H1 (cell line): ENCODE data around the gene MOV10L1. TPM values are rescaled to one million over a fixed set of nuclear protein-coding genes. Genes with fewer than 3 reads are reported as not detected.

Source experiments
- CTCF ChIA-PET: fragments of 300-600 bp; sonication (Branson Sonifier 250); formaldehyde crosslinking; loops from one replicate; lab custom pipeline; 2021; ENCODE audit not compliant: partially characterized antibody; lab: Charles Lee
- POLR2A ChIA-PET: fragments of 300-600 bp; sonication (Branson Sonifier 250); formaldehyde crosslinking; loops from one replicate; lab custom pipeline; 2021; ENCODE audit warnings: inconsistent platforms; ENCODE audit not compliant: partially characterized antibody; lab: Charles Lee
- DNase-seq, 2 experiments: peaks; one replicate each; pipeline versions ENCODE4 v3.0.0 to v3.0.0-alpha.2; 2010 to 2022; ENCODE audit warnings: low spot score in 2 of 2, low read depth in 1 of 2, mixed read lengths in 1 of 2
- FAIRE-seq: peaks from 2 replicates; lab custom pipeline; 2011; peaks lifted over from hg19 to GRCh38; lab: Jason Lieb, UNC
- H2AFZ ChIP-seq: 2 replicates; pipeline ENCODE4 v1.8.1; 2012; ENCODE audit warnings: low read length, inconsistent platforms
- H2AK5ac ChIP-seq: 2 replicates; pipeline ENCODE4 v1.6.1; 2013; ENCODE audit warnings: low read depth, low read length
- H2BK120ac ChIP-seq: replicated peaks from 2 replicates; pipeline ENCODE3; 2013; ENCODE audit warnings: low read depth, low read length, inconsistent platforms
- H2BK12ac ChIP-seq: 2 replicates; pipeline ENCODE4 v1.6.1; 2013; ENCODE audit warnings: low read depth, low read length
- H2BK15ac ChIP-seq: 2 replicates; pipeline ENCODE4 v1.6.1; 2013; ENCODE audit warnings: low read length
- H2BK20ac ChIP-seq: 2 replicates; pipeline ENCODE4 v1.6.1; 2013; ENCODE audit warnings: low read length
- H2BK5ac ChIP-seq: 2 replicates; pipeline ENCODE4 v1.6.1; 2013; ENCODE audit warnings: low read depth, low read length
- H3K14ac ChIP-seq: 2 replicates; pipeline ENCODE4 v1.6.1; 2013; ENCODE audit warnings: inconsistent platforms; ENCODE audit not compliant: insufficient read length
- H3K18ac ChIP-seq: 2 replicates; pipeline ENCODE4 v1.6.1; 2013; ENCODE audit warnings: low read length; ENCODE audit errors: extremely low read depth
- H3K23ac ChIP-seq: 2 replicates; pipeline ENCODE4 v1.6.1; 2013; ENCODE audit warnings: inconsistent platforms; ENCODE audit not compliant: insufficient read length
- H3K23me2 ChIP-seq: 2 replicates; pipeline ENCODE4 v1.6.1; 2013; ENCODE audit warnings: low read depth, low read length
- H3K27ac ChIP-seq: 2 replicates; pipeline ENCODE4 v1.6.1; 2011; ENCODE audit warnings: low read depth, low read length, inconsistent platforms
- H3K27me3 ChIP-seq, 4 experiments: replicated peaks in 1 of 4; 1 replicate in 1 of 4; 2 replicates in 3 of 4; pipeline versions ENCODE4 v1.6.1 to v1.8.1; 2011 to 2013; ENCODE audit warnings: low read length in 3 of 4, mild to moderate bottlenecking in 3 of 4, inconsistent platforms in 2 of 4, mixed read lengths in 2 of 4, moderate library complexity in 1 of 4; ENCODE audit not compliant: control insufficient read depth in 3 of 4, insufficient read depth in 3 of 4; ENCODE audit errors: extremely low read depth in 1 of 4
- H3K36me3 ChIP-seq, 4 experiments: 2 replicates each; pipeline versions ENCODE4 v1.6.1 to v1.8.1; 2011 to 2013; ENCODE audit warnings: mild to moderate bottlenecking in 4 of 4, low read length in 3 of 4, moderate library complexity in 2 of 4, control low read depth in 1 of 4, inconsistent platforms in 1 of 4; ENCODE audit not compliant: insufficient read depth in 4 of 4, control insufficient read depth in 2 of 4
- H3K4ac ChIP-seq: replicated peaks from 2 replicates; pipeline ENCODE3; 2013; ENCODE audit warnings: low read length, low read depth, mixed read lengths, inconsistent platforms; ENCODE audit not compliant: insufficient read length
- H3K4me1 ChIP-seq, 4 experiments: replicated peaks in 1 of 4; 1 replicate in 1 of 4; 2 replicates in 3 of 4; pipeline versions ENCODE4 v1.6.1 to v1.8.1; 2011 to 2013; ENCODE audit warnings: low read length in 3 of 4, inconsistent platforms in 2 of 4, mixed read lengths in 1 of 4; ENCODE audit not compliant: insufficient read depth in 4 of 4, control insufficient read depth in 3 of 4
- H3K4me2 ChIP-seq, 2 experiments: 2 replicates each; pipeline versions ENCODE4 v1.6.1 to v1.8.1; 2011 to 2013; ENCODE audit warnings: low read depth in 2 of 2, low read length in 2 of 2, control low read depth in 1 of 2, inconsistent platforms in 1 of 2, mild to moderate bottlenecking in 1 of 2; ENCODE audit not compliant: insufficient read depth in 1 of 2
- H3K4me3 ChIP-seq, 4 experiments: fragments of 200-600, 300-600 bp in 1 of 4; sonication (generic), shearing (Covaris generic), sonication (Bioruptor Twin) in 1 of 4; 2 replicates each; pipeline versions ENCODE4 v1.5.1 to v1.8.1; 2011 to 2016; ENCODE audit warnings: low read length in 4 of 4, low read depth in 3 of 4, control low read depth in 2 of 4, inconsistent platforms in 2 of 4, mild to moderate bottlenecking in 2 of 4, mixed read lengths in 1 of 4, moderate library complexity in 1 of 4; ENCODE audit not compliant: insufficient read depth in 2 of 4; ENCODE audit errors: extremely low read depth in 1 of 4
- H3K56ac ChIP-seq: replicated peaks from 2 replicates; pipeline ENCODE3; 2013; ENCODE audit warnings: low read depth, mild to moderate bottlenecking, mixed read lengths, low read length, inconsistent platforms; ENCODE audit not compliant: insufficient read length
- H3K79me1 ChIP-seq: 2 replicates; pipeline ENCODE4 v1.6.1; 2013; ENCODE audit warnings: low read depth, low read length, control low read depth
- H3K79me2 ChIP-seq, 2 experiments: 2 replicates each; pipeline versions ENCODE4 v1.6.1 to v1.8.1; 2012 to 2013; ENCODE audit warnings: low read length in 2 of 2, mild to moderate bottlenecking in 2 of 2, inconsistent platforms in 1 of 2; ENCODE audit not compliant: insufficient read depth in 2 of 2, control insufficient read depth in 1 of 2
- H3K9ac ChIP-seq, 4 experiments: replicated peaks in 1 of 4; 1 replicate in 1 of 4; 2 replicates in 3 of 4; pipeline versions ENCODE4 v1.6.1 to v1.8.1; 2011 to 2013; ENCODE audit warnings: low read depth in 3 of 4, low read length in 3 of 4, control low read depth in 2 of 4, mild to moderate bottlenecking in 2 of 4, moderate library complexity in 2 of 4, inconsistent platforms in 1 of 4; ENCODE audit errors: extremely low read depth in 1 of 4
- H3K9me3 ChIP-seq, 2 experiments: 2 replicates each; pipeline versions ENCODE4 v1.6.1 to v1.8.1; 2012 to 2013; ENCODE audit warnings: mild to moderate bottlenecking in 2 of 2, moderate library complexity in 2 of 2, control low read depth in 1 of 2, inconsistent platforms in 1 of 2, low read depth in 1 of 2, low read length in 1 of 2, mixed read lengths in 1 of 2; ENCODE audit not compliant: insufficient read depth in 2 of 2
- H4K20me1 ChIP-seq, 2 experiments: replicated peaks in 1 of 2; 2 replicates each; pipeline versions ENCODE3 to v1.8.1; 2011 to 2013; ENCODE audit warnings: inconsistent platforms in 2 of 2, low read length in 2 of 2, mild to moderate bottlenecking in 1 of 2; ENCODE audit not compliant: insufficient read depth in 2 of 2, control insufficient read depth in 1 of 2
- H4K5ac ChIP-seq: 2 replicates; pipeline ENCODE4 v1.6.1; 2013; ENCODE audit warnings: low read length, low read depth, mixed read lengths, inconsistent platforms; ENCODE audit not compliant: insufficient read length
- H4K8ac ChIP-seq: 2 replicates; pipeline ENCODE4 v1.8.0; 2013; ENCODE audit warnings: mild to moderate bottlenecking, moderate library complexity, low read length, inconsistent platforms; ENCODE audit not compliant: insufficient read depth; ENCODE audit errors: extremely low read depth
- H4K91ac ChIP-seq: replicated peaks from 2 replicates; pipeline ENCODE3; 2013; ENCODE audit warnings: low read length, mixed read lengths, inconsistent platforms; ENCODE audit not compliant: insufficient read length
- KDM5A ChIP-seq: fragments of 200-600 bp; IDR thresholded peaks from 2 replicates; pipeline ENCODE4 v1.7.1; 2012; ENCODE audit warnings: mild to moderate bottlenecking, low read length, inconsistent platforms, mixed read lengths
- WGBS, 2 experiments: shearing (Covaris generic) in 1 of 2; methylation state at CpG; one replicate each; pipeline versions ENCODE4 v1.1.6 to v1.1.7; 2013 to 2015; ENCODE audit warnings: low lambda C conversion rate in 2 of 2, mixed read lengths in 2 of 2, inconsistent platforms in 1 of 2, low coverage in 1 of 2, missing lambda C conversion rate in 1 of 2; ENCODE audit not compliant: insufficient replicate concordance in 2 of 2, insufficient coverage in 1 of 2, insufficient read length in 1 of 2; ENCODE audit errors: extremely low coverage in 1 of 2, missing lambda C conversion rate in 1 of 2; 5-methylcytosine and 5-hydroxymethylcytosine counted together
- polyA plus RNA-seq, 7 experiments: library from polyadenylated mRNA; depleted of rRNA in 3 of 7; stranded (reverse) in 5 of 7; unstranded in 2 of 7; fragments of >200 nt in 5 of 7; fragments of 200-250 nt in 2 of 7; gene quantifications; 1 replicate in 5 of 7; 2 replicates in 1 of 7; 4 replicates in 1 of 7; pipeline versions ENCODE4 v1.2.1 to v1.2.3, GENCODE V29; 2011 to 2013; ENCODE audit warnings: missing spikeins in 2 of 7, mixed read lengths in 2 of 7
- total RNA-seq: library from RNA; stranded (reverse); fragmentation: NEBNext Ultra II Directional; extraction: Animal tissue kit (Norgen Biotek cat#: 25700); gene quantifications from 2 replicates; pipeline ENCODE4 v1.2.1, GENCODE V29; 2021

Gene MOV10L1
- total and polyA plus RNA-seq, 2 of the 8 experiments (the other 6 are each of a cell fraction or from before 2014, with no cell fraction given), result 0.32 TPM; not detected in 1

DNA sequence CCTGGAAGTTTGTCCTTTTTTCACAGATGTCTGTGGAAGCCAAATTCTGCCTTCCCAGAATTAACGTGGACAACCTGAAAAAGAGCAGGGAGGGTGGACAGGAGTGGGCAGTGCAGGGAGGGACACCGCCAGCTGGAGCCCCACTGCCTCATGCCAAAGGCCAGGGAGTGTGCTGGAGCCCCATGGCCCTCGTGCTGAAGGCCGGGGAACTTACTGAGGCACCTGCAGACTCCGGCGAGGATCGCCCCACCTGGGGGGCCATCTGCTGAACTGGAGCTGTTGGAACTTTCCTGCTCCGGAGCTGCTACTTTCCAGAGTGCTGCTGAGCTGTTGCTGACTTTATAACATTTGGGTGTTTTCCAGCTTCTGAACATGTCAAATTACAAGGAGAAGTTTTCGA lies 35.2 kb downstream of the MOV10L1 start:
- Histone ChIP-seq H2BK5ac (no peak overlapping the region), H4K5ac (no peak overlapping the region), H3K14ac (no peak overlapping the region), H3K4me3 (no peak overlapping the region), H3K27ac (no peak overlapping the region), H3K27me3 (peaks cover 0 to 3% (median 1%) of the 10 kb centered on the region in 4 experiments; a peak in 2 of 7 replicates), H3K23me2 (no peaks in the 10 kb centered on the region), H4K91ac (no peak overlapping the region), H3K79me1 (no peaks in the 10 kb centered on the region), H3K79me2 (no peaks in the 10 kb centered on the region), H4K8ac (no peak overlapping the region), H3K9ac (no peak overlapping the region), H4K20me1 (no peaks in the 10 kb centered on the region), H3K4ac (no peak overlapping the region), H3K56ac (no peak overlapping the region), H3K23ac (no peak overlapping the region), H2BK15ac (no peak overlapping the region), H3K4me2 (no peak overlapping the region), H3K36me3 (no peaks in the 10 kb centered on the region), H2BK12ac (no peak overlapping the region), H2BK120ac (no peak overlapping the region), H2AFZ (no peak overlapping the region), H3K4me1 (no peaks in the 10 kb centered on the region), H3K9me3 (no peaks in the 10 kb centered on the region), H2AK5ac (no peak overlapping the region), H2BK20ac (no peak overlapping the region), H3K18ac (no peak overlapping the region)
- ChIA-PET POLR2A (no interaction called here), CTCF (interaction anchor here (0.8 to 2.2 kb wide), 5 partner anchors 16 to 132 kb away, joined by 3 to 11 read pairs (median 5); no protein-coding TSS in a partner anchor)
- no peak for TF ChIP-seq KDM5A
- 94% methylated on average over 9 of the region's 9 CpGs; no CpG with 5 or more reads in 1 of the 2 experiments for WGBS, 2 experiments
- DNase-seq, result no peak
- no peak for FAIRE-seq
